Heart left ventricle (tissue), 16 donors: Measurements from ENCODE around the gene PASK. TPM values are rescaled to one million over a fixed set of nuclear protein-coding genes. Genes with fewer than 3 reads are reported as not detected.

ENCODE experiments used
- ATAC-seq, 4 donors: fragments of 200-7000 bp; cut with Tn5 transposase; one replicate each; pipeline ENCODE4 v1.9.1; 2020 to 2022; ENCODE audit warnings: moderate library complexity in 4 of 4, mild to moderate bottlenecking in 3 of 4, moderate number of reproducible peaks in 1 of 4
- DNase-seq, 5 donors: peaks; one replicate each; pipeline ENCODE4 v3.0.0-alpha.2; 2020
- H3K27ac ChIP-seq, 12 donors: fragments of 200-600 bp; sonication (generic) in 4 of 12; one replicate each; pipeline versions ENCODE4 v1.5.0 to v1.8.0; 2016 to 2022; ENCODE audit warnings: mild to moderate bottlenecking in 2 of 12
- H3K27me3 ChIP-seq, 9 donors: fragments of 200-600 bp; sonication (generic) in 2 of 9; one replicate each; pipeline versions ENCODE4 v1.5.1 to v1.8.0; 2016 to 2022; ENCODE audit warnings: mild to moderate bottlenecking in 3 of 9
- H3K36me3 ChIP-seq, 9 donors: fragments of 200-600 bp; sonication (generic) in 2 of 9; one replicate each; pipeline versions ENCODE4 v1.5.0 to v1.8.0; 2018 to 2022; ENCODE audit warnings: mild to moderate bottlenecking in 2 of 9
- H3K4me1 ChIP-seq, 12 donors: fragments of 200-600 bp; sonication (generic) in 4 of 12; one replicate each; pipeline versions ENCODE4 v1.5.0 to v1.8.0; 2016 to 2022; ENCODE audit warnings: mild to moderate bottlenecking in 3 of 12
- H3K4me3 ChIP-seq, 12 donors: fragments of 200-600 bp; sonication (generic) in 4 of 12; one replicate each; pipeline versions ENCODE4 v1.5.0 to v1.8.0; 2017 to 2022; ENCODE audit warnings: mild to moderate bottlenecking in 9 of 12, moderate library complexity in 4 of 12
- H3K9me3 ChIP-seq, 12 donors: fragments of 200-600 bp; sonication (generic) in 4 of 12; one replicate each; pipeline versions ENCODE4 v1.5.0 to v1.8.0; 2016 to 2022; ENCODE audit warnings: mild to moderate bottlenecking in 1 of 12
- POLR2A ChIP-seq, 2 donors: fragments of 450-650 bp; IDR thresholded peaks; one replicate each; pipeline ENCODE4 v1.6.1; 2017; ENCODE audit warnings: antibody characterized with exemption in 2 of 2, mild to moderate bottlenecking in 2 of 2, moderate library complexity in 2 of 2
- WGBS, 4 donors: extraction: QIAGEN DNeasy Blood & Tissue Kit in 2 of 4; methylation state at CpG; one replicate each; pipeline versions ENCODE4 v1.1.5 to v1.1.7; 2013 to 2018; 5-methylcytosine and 5-hydroxymethylcytosine counted together
- intact Hi-C, 10 donors: fragments of 100-400 bp; cut with DNase I; formaldehyde crosslinking; loops; one replicate each; pipeline versions ENCODE4 v1.11.1 to v1.14.2; 2022
- polyA plus RNA-seq, 2 donors: library from polyadenylated mRNA; stranded (reverse); fragments of 200-250 nt; gene quantifications; one replicate each; pipeline ENCODE4 v1.2.3, GENCODE V29; 2013
- total RNA-seq, 9 donors: library from RNA; depleted of rRNA in 2 of 9; stranded (reverse); fragments of >200 nt in 2 of 9; fragmentation: NEBNext Ultra II Directional in 3 of 9; extraction: Animal tissue kit (Norgen Biotek cat#: 25700) in 3 of 9; gene quantifications; one replicate each; pipeline versions ENCODE4 v1.1.0 to v1.2.4, GENCODE V29; 2016 to 2023
- TF ChIP-seq, protein P1 (sequence below), 12 donors: fragments of 200-600 bp; sonication (generic) in 4 of 12; IDR thresholded peaks; one replicate each; pipeline versions ENCODE4 v1.5.0 to v1.8.0; 2018 to 2022; ENCODE audit warnings: antibody characterized with exemption in 12 of 12, mild to moderate bottlenecking in 5 of 12
- donor health status: ischemic (EF 13 %, LVEDD 7.1; RV severe dilation, severe dysfunction).
- donor health status: healthy with polysubstance abuse.
- donor health status: DM: no; HTN: yes; CAD: no.
- donor health status: DM: no; HTN: no; CAD: no.
- donor health status: ischemic (EF 25% LVEDD 6.9; RV normal size, moderate dysfunction).
- donor health status: ischemic (EF 25% LVEDD 5.7; RV mildly dilated, moderate dysfunction).
- donor health status: healthy.
- donor health status: DM: yes; HTN: yes; CAD: no.
- donor health status: ischemic (EF 35%, LVEDD 5.7; RV mildly dilated, moderate dysfunction).
- donor health status: nonischemic (EF 11% LVEDD 7.7; RV severe dilation, severe dysfunction).
- donor health status: DM: yes; HTN: yes; CAD: no.
- donor health status: PGD.
- donor health status: ischemic (EF 29% LVEDD 5.4; RV normal size, mild dysfunction).
- donor health status: nonischemic (EF 23%, LVEDD 6.1; RV moderate dilation, normal function).

PASK gene
- total and polyA plus RNA-seq, 11 donors: 0.60 to 6.3 (median 1.6) TPM

DNA sequence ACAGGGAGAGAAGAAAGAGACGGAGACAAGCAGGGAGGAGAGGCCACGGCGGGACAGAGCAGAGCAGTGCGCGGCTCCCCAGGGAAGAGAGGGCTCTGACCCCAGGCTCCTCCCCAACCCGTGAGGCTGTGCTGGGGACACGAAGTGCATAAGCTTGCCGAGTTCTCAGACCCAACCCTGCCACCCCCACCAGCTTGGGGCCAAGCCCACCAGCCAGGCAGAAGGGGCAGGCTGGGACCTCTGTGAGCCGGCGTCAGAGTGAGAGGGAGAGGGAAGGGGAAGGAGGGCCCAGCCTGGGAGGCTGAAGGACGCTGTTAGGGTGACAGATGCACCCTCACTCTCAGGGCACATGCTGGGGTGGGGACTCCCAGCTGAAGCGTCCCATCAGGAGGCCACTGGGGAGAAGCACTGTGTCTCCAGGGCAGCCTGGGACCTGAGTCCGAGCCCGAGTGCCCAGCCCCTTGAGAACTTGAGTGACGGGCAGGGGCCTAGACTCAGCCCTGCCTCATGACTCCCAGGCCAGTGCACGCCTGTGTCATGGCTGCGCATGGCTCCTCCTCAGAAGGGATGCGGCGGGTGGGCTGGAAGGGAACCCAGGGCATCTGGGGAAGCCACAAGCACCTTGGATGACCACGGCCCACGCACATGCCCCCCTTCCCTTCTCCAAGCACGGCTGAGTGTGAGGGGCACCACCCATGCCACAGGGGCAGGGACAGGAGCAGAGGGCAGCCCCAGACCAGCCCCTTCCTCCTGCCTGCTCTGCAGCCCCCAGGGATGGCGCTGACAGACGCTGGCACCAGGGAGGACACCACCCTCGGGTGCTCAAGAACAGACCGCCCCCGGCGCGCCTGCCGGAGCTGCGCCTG lies 78.2 kb downstream of the PASK start:
- Histone ChIP-seq H3K4me1 (no peaks in the 10 kb centered on the region), H3K27ac (no peak overlapping the region), H3K27me3 (no peaks in the 10 kb centered on the region), H3K9me3 (no peaks in the 10 kb centered on the region), H3K4me3 (no peak overlapping the region), H3K36me3 (peaks cover 0 to 85% (median 32%) of the 10 kb centered on the region in 9 donors)
- 83 to 85% (median 85%) methylated on average over 23 to 31 of the region's 31 CpGs for WGBS, 4 donors
- intact Hi-C loops: loop anchor here in 1 of 10 donors (10.0 kb wide), 1 partner anchor 216 kb away; no protein-coding TSS in a partner anchor
- ATAC-seq (no peak), DNase-seq (peak in 1 of 5 donors; percentile 11)
- TF ChIP-seq, protein P1, sequence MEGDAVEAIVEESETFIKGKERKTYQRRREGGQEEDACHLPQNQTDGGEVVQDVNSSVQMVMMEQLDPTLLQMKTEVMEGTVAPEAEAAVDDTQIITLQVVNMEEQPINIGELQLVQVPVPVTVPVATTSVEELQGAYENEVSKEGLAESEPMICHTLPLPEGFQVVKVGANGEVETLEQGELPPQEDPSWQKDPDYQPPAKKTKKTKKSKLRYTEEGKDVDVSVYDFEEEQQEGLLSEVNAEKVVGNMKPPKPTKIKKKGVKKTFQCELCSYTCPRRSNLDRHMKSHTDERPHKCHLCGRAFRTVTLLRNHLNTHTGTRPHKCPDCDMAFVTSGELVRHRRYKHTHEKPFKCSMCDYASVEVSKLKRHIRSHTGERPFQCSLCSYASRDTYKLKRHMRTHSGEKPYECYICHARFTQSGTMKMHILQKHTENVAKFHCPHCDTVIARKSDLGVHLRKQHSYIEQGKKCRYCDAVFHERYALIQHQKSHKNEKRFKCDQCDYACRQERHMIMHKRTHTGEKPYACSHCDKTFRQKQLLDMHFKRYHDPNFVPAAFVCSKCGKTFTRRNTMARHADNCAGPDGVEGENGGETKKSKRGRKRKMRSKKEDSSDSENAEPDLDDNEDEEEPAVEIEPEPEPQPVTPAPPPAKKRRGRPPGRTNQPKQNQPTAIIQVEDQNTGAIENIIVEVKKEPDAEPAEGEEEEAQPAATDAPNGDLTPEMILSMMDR (IDR thresholded peaks at IDR 0.05): no peak
- TF ChIP-seq POLR2A (IDR thresholded peaks at IDR 0.05): no peak

DNA sequence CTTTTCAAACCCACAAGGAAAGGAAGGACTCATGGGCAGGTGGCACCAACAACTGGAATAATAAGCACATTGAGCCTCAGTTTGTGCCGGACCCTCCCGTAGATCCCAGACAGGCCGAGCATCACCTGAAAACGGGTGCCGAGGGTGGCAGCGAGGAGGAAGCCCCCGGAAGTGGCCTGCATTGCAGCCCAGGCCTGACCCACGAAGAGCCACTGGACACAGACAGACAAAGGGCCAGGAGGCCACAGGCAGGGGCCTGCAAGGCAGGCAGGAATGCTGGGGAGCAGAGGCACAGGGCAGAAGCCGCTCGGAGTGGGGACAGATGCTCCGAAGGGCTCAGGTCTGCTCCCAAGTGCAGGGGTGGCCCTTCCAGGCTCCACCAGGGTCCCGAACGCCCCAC lies 78.9 kb downstream of the PASK start:
- DNase-seq (no peak), ATAC-seq (no peak)
- Histone ChIP-seq H3K36me3 (peaks cover 0 to 83% (median 26%) of the 10 kb centered on the region in 9 donors), H3K9me3 (no peaks in the 10 kb centered on the region), H3K27me3 (no peaks in the 10 kb centered on the region), H3K4me3 (no peak overlapping the region), H3K4me1 (no peaks in the 10 kb centered on the region), H3K27ac (no peak overlapping the region)
- TF ChIP-seq, protein P1 (IDR thresholded peaks at IDR 0.05): no peak
- TF ChIP-seq POLR2A (IDR thresholded peaks at IDR 0.05): no peak
- intact Hi-C loops: loop anchor here in 1 of 10 donors (10.0 kb wide), 1 partner anchor 216 kb away; no protein-coding TSS in a partner anchor
- 89 to 93% (median 91%) methylated on average over 11 to 13 of the region's 13 CpGs for WGBS, 4 donors

DNA sequence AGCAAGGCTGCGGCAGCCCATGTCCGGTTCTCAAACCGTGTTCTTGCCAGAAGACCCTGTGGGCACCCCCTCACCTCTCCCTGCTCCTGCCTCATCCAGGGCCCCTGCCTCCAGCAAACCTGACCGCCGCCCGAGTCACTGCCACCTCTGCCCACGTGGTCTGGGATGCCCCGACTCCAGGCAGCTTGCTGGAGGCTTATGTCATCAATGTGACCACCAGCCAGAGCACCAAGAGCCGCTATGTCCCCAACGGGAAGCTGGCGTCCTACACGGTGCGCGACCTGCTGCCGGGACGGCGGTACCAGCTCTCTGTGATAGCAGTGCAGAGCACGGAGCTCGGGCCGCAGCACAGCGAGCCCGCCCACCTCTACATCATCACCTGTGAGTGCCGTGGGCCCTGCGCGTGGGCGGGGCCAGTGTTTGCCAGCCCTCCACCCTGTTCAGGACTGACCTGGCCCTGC lies 79.4 kb downstream of the PASK start:
- no peaks in the 10 kb centered on the region for H3K27me3 ChIP-seq
- H3K4me1 ChIP-seq: no peaks in the 10 kb centered on the region
- intact Hi-C loops: loop anchor here in 1 of 10 donors (10.0 kb wide), 1 partner anchor 215 kb away; no protein-coding TSS in a partner anchor
- no peaks in the 10 kb centered on the region for H3K9me3 ChIP-seq
- TF ChIP-seq POLR2A (IDR thresholded peaks at IDR 0.05): no peak
- TF ChIP-seq, protein P1 (IDR thresholded peaks at IDR 0.05): no peak
- ATAC-seq: no peak
- peaks cover 0 to 82% (median 21%) of the 10 kb centered on the region in 9 donors for H3K36me3 ChIP-seq
- H3K4me3 ChIP-seq: no peak overlapping the region
- DNase-seq: no peak
- H3K27ac ChIP-seq: no peak overlapping the region
- WGBS, 4 donors: 61 to 79% (median 76%) methylated on average over 25 to 26 of the region's 26 CpGs
